NCI-H128 (cell line): Measurements from ENCODE around the gene C1QTNF3.
"Not testable (repeated sequence)": the region's sequence is repeated elsewhere in the genome, so short reads cannot be mapped to it uniquely, and the experiment has no call there.

Experiments
- DNase-seq: peaks from one replicate; lab custom pipeline; 2025; ENCODE audit not compliant: unreplicated experiment; lab: John Stamatoyannopoulos, UW

The C1QTNF3 gene

DNA sequence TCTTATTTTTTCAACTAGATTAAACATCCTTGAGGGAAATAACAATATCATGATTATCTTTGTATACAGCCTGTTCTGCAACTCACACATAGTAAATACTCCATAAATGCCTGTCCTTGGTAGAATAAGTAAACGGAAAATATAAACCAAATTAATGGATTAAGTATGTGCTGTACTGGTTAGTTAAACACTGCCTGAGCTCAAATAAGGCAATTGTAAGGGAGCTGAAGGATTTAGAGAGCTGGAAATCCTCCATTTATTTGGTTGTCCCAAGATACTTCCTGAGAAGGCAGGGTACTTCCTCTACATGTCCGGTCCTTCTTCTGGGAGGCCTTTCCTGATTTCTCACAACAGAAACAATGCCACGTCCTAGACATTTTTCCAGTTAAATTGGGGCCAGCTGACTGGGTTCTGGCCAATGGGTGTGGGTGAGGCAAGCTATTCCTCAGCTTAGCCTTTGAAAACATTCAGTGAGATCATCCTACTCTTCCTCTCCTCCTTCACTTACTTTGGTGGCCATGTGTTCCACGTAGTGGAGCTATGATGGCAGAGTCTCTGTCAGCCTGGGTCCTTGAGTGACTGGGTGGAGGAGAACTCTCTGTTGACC, 8.5 kb upstream of the C1QTNF3 start:
- DNase-seq = no peak

GRCh38 chr5:34047774-34048572, 5.0 kb upstream of the C1QTNF3 start:
- no peak for DNase-seq

- DNase-seq = no peak
Observed at GRCh38 chr5:34047143-34047542, 4.1 kb upstream of the C1QTNF3 start.

DNA sequence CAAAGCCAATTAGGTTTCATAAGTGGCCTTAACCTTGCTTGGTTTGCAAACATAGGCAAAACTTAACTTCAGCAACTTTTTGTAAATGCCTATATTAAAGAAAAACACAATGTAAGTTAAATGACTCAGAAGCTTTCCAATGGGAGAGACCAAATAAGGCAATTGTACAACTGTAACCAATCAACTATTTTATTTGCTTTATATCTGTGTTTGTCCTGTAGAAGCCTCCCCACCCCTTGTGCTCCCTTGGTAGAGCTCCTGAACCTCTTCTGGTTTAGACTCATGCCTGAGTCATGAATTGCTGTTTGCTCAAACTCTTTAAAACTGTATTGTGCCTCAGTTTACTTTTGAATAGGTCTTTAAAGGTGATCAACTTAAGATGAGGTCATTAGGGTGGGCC, 3.0 kb upstream of the C1QTNF3 start:
- DNase-seq = no peak

- no peak for DNase-seq
Observed at GRCh38 chr5:34045023-34045422, 2.0 kb upstream of the C1QTNF3 start.

- DNase-seq = no peak
Observed at GRCh38 chr5:34042321-34042720, 692 bp downstream of the C1QTNF3 start.

DNA sequence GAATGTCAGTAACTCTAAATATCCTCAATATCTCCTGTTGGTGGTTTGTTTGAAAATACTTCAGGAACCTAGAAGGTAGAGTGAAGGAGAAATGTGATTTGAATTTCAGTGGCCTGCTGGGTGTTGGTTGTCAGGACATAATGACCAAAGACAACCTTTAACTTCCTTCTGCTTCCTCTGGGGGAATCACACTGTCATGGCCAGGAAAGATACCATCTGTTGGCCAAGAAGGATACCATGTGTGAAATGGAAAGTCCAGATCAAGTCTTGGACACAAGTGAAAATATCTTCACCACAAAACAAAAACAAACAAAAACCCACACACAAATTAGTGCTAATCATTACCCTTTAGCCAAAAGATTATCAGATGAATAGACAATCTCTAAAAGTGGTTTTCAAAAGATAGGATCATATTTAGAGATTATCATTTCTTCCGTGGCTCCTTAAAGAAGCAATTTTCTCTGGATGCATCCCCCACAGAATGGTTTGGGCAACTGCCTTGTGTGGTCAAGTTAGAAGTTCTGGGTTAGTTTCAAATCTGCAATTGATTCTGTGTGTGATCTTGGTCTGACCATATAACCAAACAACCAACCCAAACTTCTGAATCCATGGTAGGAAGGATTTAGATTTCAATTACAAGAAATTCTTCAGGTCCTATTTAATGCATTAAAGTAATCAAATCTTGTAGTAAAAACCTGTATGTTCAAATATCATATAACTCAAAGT, 1.6 kb downstream of the C1QTNF3 start:
- no peak for DNase-seq

- DNase-seq = no peak
Observed at GRCh38 chr5:34040472-34040871, 2.5 kb downstream of the C1QTNF3 start.

- DNase-seq = no peak
Observed at GRCh38 chr5:34039398-34040157, 3.4 kb downstream of the C1QTNF3 start.

GRCh38 chr5:34038838-34039237, 4.2 kb downstream of the C1QTNF3 start:
- DNase-seq = no peak

DNA sequence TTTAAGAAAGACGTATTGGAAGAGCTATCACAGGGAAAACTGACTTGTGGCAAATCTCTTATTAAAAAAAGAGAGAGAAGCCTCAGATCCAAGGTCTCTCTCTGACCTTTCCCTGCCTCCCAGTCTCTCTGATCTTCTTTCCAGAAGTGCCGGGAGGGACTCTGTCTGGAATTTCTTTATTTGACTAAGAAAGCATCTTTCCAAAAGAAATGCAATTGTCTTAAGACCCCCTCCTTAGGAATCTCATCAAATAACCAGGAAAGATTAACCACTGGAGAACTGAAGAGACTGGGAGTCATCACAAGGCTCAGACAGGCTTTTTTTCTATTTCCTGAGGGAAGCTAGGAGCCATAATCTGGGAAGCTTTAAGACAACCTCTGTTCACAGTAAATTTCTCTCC, 4.6 kb downstream of the C1QTNF3 start:
- no peak for DNase-seq

DNA sequence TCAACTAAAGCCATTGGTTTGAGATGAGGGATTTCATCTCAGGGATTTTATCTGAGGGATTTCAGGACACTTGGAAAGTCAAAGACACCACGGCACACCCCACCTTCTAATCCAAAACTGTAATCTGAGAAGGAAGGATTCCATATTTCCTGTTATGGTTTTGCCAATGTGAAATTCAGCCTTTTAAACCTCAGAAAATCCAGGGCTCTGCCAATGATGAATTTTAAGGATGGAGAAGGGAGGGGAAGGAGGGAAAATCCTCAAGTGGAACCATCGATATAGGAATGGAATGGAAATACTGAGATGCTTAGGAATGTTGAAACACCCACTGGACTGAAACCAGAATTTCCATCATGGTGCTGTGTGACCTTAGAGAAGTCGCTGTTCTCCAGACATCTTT, 5.3 kb downstream of the C1QTNF3 start:
- no peak for DNase-seq

- no peak for DNase-seq
Observed at GRCh38 chr5:34035756-34036155, 7.3 kb downstream of the C1QTNF3 start.

- DNase-seq = no peak
Observed at GRCh38 chr5:34034534-34035327, 8.3 kb downstream of the C1QTNF3 start.

GRCh38 chr5:34031966-34032365, 11.0 kb downstream of the C1QTNF3 start:
- DNase-seq = no peak

DNA sequence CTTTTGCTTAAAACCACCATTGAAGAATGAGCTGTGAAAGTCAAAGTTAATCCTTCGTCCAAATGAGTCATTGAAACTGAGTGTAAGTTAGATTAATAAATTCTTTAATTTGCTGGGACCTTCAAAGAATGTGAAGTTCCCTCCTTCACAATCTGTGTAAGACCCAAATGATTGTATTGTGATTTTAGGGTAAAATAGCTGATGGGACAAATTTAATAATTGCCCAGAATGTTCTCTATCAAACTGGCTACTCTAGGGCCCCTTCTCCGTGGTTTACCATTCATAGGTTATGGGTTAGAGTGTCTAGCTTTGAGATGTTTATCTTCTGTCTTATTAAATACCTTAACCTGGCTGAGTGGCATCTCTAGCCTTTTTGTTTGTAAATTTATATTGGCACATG, 11.9 kb downstream of the C1QTNF3 start:
- no peak for DNase-seq

DNA sequence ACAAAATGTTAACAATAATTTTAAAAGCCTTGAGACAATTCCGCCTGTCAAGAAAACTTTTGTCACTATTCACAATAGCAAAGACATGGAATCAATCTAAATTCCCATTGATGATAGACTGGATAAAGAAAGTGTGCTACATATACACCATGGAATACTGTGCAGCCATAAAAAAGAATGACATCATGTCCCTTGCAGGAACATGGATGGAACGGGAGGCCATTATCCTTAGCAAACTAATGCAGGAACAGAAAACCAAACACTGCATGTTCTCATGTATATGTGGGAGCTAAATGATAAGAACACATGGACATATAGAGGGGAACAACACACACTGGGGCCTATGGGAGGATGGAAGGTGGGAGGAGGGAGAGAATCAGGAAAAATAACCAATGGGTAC, 12.4 kb downstream of the C1QTNF3 start:
- not testable (repeated sequence) for DNase-seq

DNA sequence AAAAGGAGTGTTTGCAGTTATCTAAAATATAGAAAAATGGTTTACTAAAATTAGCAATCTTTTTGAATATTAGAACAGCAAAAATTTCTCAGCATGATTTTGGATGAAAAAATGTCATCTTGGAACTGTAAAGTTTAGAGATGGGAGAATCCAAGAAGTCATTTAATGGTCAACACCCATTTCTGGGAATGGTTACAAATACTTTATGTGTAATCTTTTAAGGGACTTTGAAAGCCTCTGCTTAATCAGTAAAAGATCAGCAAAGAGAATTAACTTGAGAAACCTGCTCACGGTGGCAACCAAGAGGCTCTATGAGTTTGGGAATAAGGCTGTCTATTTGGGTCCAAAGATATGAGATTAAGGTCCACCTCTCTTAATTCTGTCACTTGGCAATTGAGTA, 13.0 kb downstream of the C1QTNF3 start:
- DNase-seq = no peak

- no peak for DNase-seq
Observed at GRCh38 chr5:34028349-34028748, 14.7 kb downstream of the C1QTNF3 start.

GRCh38 chr5:34026089-34026761, 16.8 kb downstream of the C1QTNF3 start:
- no peak for DNase-seq
